Pancreas (tissue), 10 donors: Measurements from ENCODE around the gene MYOF. TPM values are rescaled to one million over a fixed set of nuclear protein-coding genes. Genes with fewer than 3 reads are reported as not detected.
A peak's percentile ranks its signal among the peaks of the same experiment; 100 is the strongest.

ENCODE experiments used
- ATAC-seq, 4 donors: fragments of 200-7000 bp; cut with Tn5 transposase; one replicate each; pipeline versions ENCODE4 v1.8.0 to v1.9.1; 2020; ENCODE audit warnings: mild to moderate bottlenecking in 4 of 4, moderate library complexity in 4 of 4
- DNase-seq, 6 donors: peaks; one replicate each; pipeline ENCODE4 v3.0.0-alpha.2; 2020
- FAIRE-seq: peaks from 2 replicates; lab custom pipeline; 2012; peaks lifted over from hg19 to GRCh38; lab: Jason Lieb, UNC
- H3K27ac ChIP-seq, 4 donors: fragments of 200-600 bp; sonication (generic); 1 replicate in 3 of 4; 2 replicates in 1 of 4; pipeline versions ENCODE4 v1.5.0 to v1.8.0; 2020
- H3K27me3 ChIP-seq, 4 donors: fragments of 200-600 bp; one replicate each; pipeline ENCODE4 v1.8.0; 2021
- H3K36me3 ChIP-seq, 3 donors: fragments of 200-600 bp; sonication (generic) in 1 of 3; one replicate each; pipeline versions ENCODE4 v1.5.0 to v1.8.0; 2020 to 2021
- H3K4me1 ChIP-seq, 3 donors: fragments of 200-600 bp; one replicate each; pipeline ENCODE4 v1.8.0; 2021
- H3K4me3 ChIP-seq, 4 donors: fragments of 200-600 bp; sonication (generic) in 2 of 4; one replicate each; pipeline versions ENCODE4 v1.5.0 to v1.8.0; 2020 to 2021
- H3K9me3 ChIP-seq, 4 donors: fragments of 200-600 bp; one replicate each; pipeline ENCODE4 v1.8.0; 2021
- CTCF ChIP-seq, 4 donors: fragments of 200-600 bp; sonication (generic) in 3 of 4; IDR thresholded peaks; one replicate each; pipeline versions ENCODE4 v1.5.0 to v1.8.0; 2021; ENCODE audit warnings: antibody characterized with exemption in 4 of 4
- WGBS, 2 donors: extraction: QIAGEN DNeasy Blood & Tissue Kit; methylation state at CpG; one replicate each; pipeline ENCODE4 v1.1.7; 2013; 5-methylcytosine and 5-hydroxymethylcytosine counted together
- intact Hi-C, 3 donors: fragments of 100-400 bp; cut with DNase I; formaldehyde crosslinking; loops; one replicate each; pipeline versions ENCODE4 v1.11.1 to v1.14.2; 2022
- polyA plus RNA-seq, 2 donors: library from polyadenylated mRNA; stranded (reverse); fragments of 200-250 nt; gene quantifications; one replicate each; pipeline ENCODE4 v1.2.3, GENCODE V29; 2013
- total RNA-seq, 6 donors: library from RNA; stranded (reverse); fragmentation: NEBNext Ultra II Directional in 4 of 6; extraction: Animal tissue kit (Norgen Biotek cat#: 25700) in 4 of 6; gene quantifications; one replicate each; pipeline versions ENCODE4 v1.2.1 to v1.2.4, GENCODE V29; 2021 to 2023
- donor health status: healthy with polysubstance abuse.
- donor health status: DM: no; HTN: no; CAD: no; lungs with moderate emphysema.
- donor health status: DM: no; HTN: no; CAD: no.
- donor health status: control.
- donor health status: control.
- donor health status: Bipolar disorder and iron deficiency.
- donor health status: DM: yes; HTN: yes; CAD: no.
- donor health status: DM: no; HTN: no; CAD: no.
- donor health status: DM: no; HTN: no; CAD: no.
- donor health status: DM: yes; HTN: yes; CAD: no.

MYOF gene
- total and polyA plus RNA-seq, 8 donors, result 4.7 to 38.2 (median 12.0) TPM

- DNase-seq (no peak), FAIRE-seq (no peak), ATAC-seq (peak in 3 of 4 donors; percentile 71 to 77 (median 73))
- Histone ChIP-seq H3K9me3 (no peaks in the 10 kb centered on the region), H3K4me1 (no peaks in the 10 kb centered on the region), H3K4me3 (no peak overlapping the region), H3K27me3 (peaks cover 0 to 4% (median 0%) of the 10 kb centered on the region in 4 donors), H3K27ac (no peak overlapping the region), H3K36me3 (peaks cover 0 to 6% (median 0%) of the 10 kb centered on the region in 3 donors)
- intact Hi-C loops, result loop anchor here in 1 of 3 donors (10.0 kb wide), 1 partner anchor 273 kb away; no protein-coding TSS in a partner anchor
- WGBS, 2 donors, result 8 to 16% methylated on average over 5 of the region's 5 CpGs
- peak in 2 of 4 donors; percentile 17 to 26 for TF ChIP-seq CTCF (IDR thresholded peaks at IDR 0.05)
Measured at GRCh38 chr10:93357680-93358079, 124.5 kb downstream of the MYOF start.

- peaks cover 0 to 6% (median 0%) of the 10 kb centered on the region in 3 donors for H3K36me3 ChIP-seq
- no peaks in the 10 kb centered on the region for H3K9me3 ChIP-seq
- peaks cover 0 to 4% (median 0%) of the 10 kb centered on the region in 4 donors for H3K27me3 ChIP-seq
- WGBS, 2 donors, result 79 to 80% methylated on average over 6 of the region's 6 CpGs
- H3K4me3 ChIP-seq, result no peak overlapping the region
- FAIRE-seq (no peak), ATAC-seq (no peak), DNase-seq (no peak)
- no peak overlapping the region for H3K27ac ChIP-seq
- H3K4me1 ChIP-seq, result no peaks in the 10 kb centered on the region
- intact Hi-C loops, result loop anchor here in 1 of 3 donors (10.0 kb wide), 1 partner anchor 272 kb away; no protein-coding TSS in a partner anchor
- TF ChIP-seq CTCF (IDR thresholded peaks at IDR 0.05), result no peak
Measured at GRCh38 chr10:93356516-93356915, 125.6 kb downstream of the MYOF start.

- WGBS, 2 donors, result 47 to 51% methylated on average over 6 of the region's 6 CpGs
- no peak for DNase-seq
- peak in 2 of 4 donors; percentile 38 to 49 for ATAC-seq
- H3K27me3 ChIP-seq, result peaks cover 0 to 4% (median 0%) of the 10 kb centered on the region in 4 donors
- no peak overlapping the region for H3K4me3 ChIP-seq
- TF ChIP-seq CTCF (IDR thresholded peaks at IDR 0.05), result peak; percentile 49 to 74 (median 66)
- H3K9me3 ChIP-seq, result no peaks in the 10 kb centered on the region
- no peak overlapping the region for H3K27ac ChIP-seq
- FAIRE-seq, result peak; percentile 69
- H3K36me3 ChIP-seq, result no peaks in the 10 kb centered on the region
- H3K4me1 ChIP-seq, result no peaks in the 10 kb centered on the region
- intact Hi-C loops, result loop anchor here in 1 of 3 donors (10.0 kb wide), 1 partner anchor 268 kb away; no protein-coding TSS in a partner anchor
Measured at GRCh38 chr10:93352638-93353383, 129.3 kb downstream of the MYOF start.

GRCh38 chr10:93346694-93347093 lies 135.4 kb downstream of the MYOF start:
- Histone ChIP-seq H3K9me3 (no peaks in the 10 kb centered on the region), H3K4me3 (no peak overlapping the region), H3K27ac (no peak overlapping the region), H3K4me1 (no peaks in the 10 kb centered on the region), H3K36me3 (no peaks in the 10 kb centered on the region), H3K27me3 (no peaks in the 10 kb centered on the region)
- TF ChIP-seq CTCF (IDR thresholded peaks at IDR 0.05), result no peak
- peak in 2 of 4 donors; percentile 21 to 34 for ATAC-seq
- intact Hi-C loops, result no loop called here
- no peak for DNase-seq
- WGBS, 2 donors, result 39 to 44% methylated on average over 4 of the region's 4 CpGs
- FAIRE-seq, result no peak

- FAIRE-seq (no peak), DNase-seq (no peak), ATAC-seq (no peak)
- intact Hi-C loops, result no loop called here
- Histone ChIP-seq H3K4me1 (no peaks in the 10 kb centered on the region), H3K27me3 (no peaks in the 10 kb centered on the region), H3K27ac (no peak overlapping the region), H3K4me3 (no peak overlapping the region), H3K9me3 (no peaks in the 10 kb centered on the region), H3K36me3 (no peaks in the 10 kb centered on the region)
- WGBS, 2 donors, result 53 to 62% methylated on average over 3 of the region's 3 CpGs
- TF ChIP-seq CTCF (IDR thresholded peaks at IDR 0.05), result no peak
Measured at GRCh38 chr10:93346108-93346507, 136.0 kb downstream of the MYOF start.
